ENCODE data around the gene SEL1L.
"Not testable (repeated sequence)": the region's sequence is repeated elsewhere in the genome, so short reads cannot be mapped to it uniquely, and the experiment has no call there.

SEL1L gene

GRCh38 chr14:81474685-81475324, 58.8 kb downstream of the SEL1L start:
- DNase-seq, result no peak

GRCh38 chr14:81474148-81474492, 59.5 kb downstream of the SEL1L start:
- no peak for DNase-seq

- DNase-seq, result no peak
These were observed 60.1 kb downstream of the SEL1L start for GRCh38 chr14:81473456-81474147.

- no peak for DNase-seq
These were observed 61.4 kb downstream of the SEL1L start for GRCh38 chr14:81472096-81472800.

- no peak for DNase-seq
These were observed 62.6 kb downstream of the SEL1L start for GRCh38 chr14:81471062-81471461.

GRCh38 chr14:81470557-81470826, 63.2 kb downstream of the SEL1L start:
- not testable (repeated sequence) for DNase-seq

- DNase-seq, result no peak
These were observed 66.8 kb downstream of the SEL1L start for GRCh38 chr14:81466854-81467253.

GRCh38 chr14:81465507-81466228, 68.0 kb downstream of the SEL1L start:
- DNase-seq, result peak in 2 of 51 donors; percentile 12 to 30

GRCh38 chr14:81465003-81465392, 68.7 kb downstream of the SEL1L start:
- DNase-seq, result not testable (repeated sequence)

GRCh38 chr14:81464253-81465002, 69.2 kb downstream of the SEL1L start:
- peak in 15 of 51 donors; percentile 13 to 85 (median 33) for DNase-seq

GRCh38 chr14:81462356-81462755, 71.3 kb downstream of the SEL1L start:
- not testable (repeated sequence) for DNase-seq

GRCh38 chr14:81459912-81460311, 73.7 kb downstream of the SEL1L start:
- DNase-seq, result no peak

- DNase-seq, result no peak
These were observed 75.3 kb downstream of the SEL1L start for GRCh38 chr14:81458352-81458751.

- DNase-seq, result no peak
These were observed 78.3 kb downstream of the SEL1L start for GRCh38 chr14:81455390-81455789.

GRCh38 chr14:81454572-81455218, 79.0 kb downstream of the SEL1L start:
- DNase-seq, result no peak

- DNase-seq, result peak in 28 of 51 donors; percentile 4 to 71 (median 35)
These were observed 80.4 kb downstream of the SEL1L start for GRCh38 chr14:81453166-81453766.

- DNase-seq, result no peak
These were observed 81.1 kb downstream of the SEL1L start for GRCh38 chr14:81452341-81453133.

GRCh38 chr14:81450976-81451375, 82.7 kb downstream of the SEL1L start:
- DNase-seq, result no peak

- DNase-seq, result no peak
These were observed 83.5 kb downstream of the SEL1L start for GRCh38 chr14:81450100-81450531.

GRCh38 chr14:81449576-81449975, 84.1 kb downstream of the SEL1L start:
- DNase-seq, result no peak
